GM23338 (cell line): ENCODE results near the gene BORCS8.

Experiments
- CREB1 ChIP-seq: fragments of 250-450 bp; sonication (Bioruptor Pico); IDR thresholded peaks from 2 replicates; pipeline ENCODE4 v1.5.0; 2020; ENCODE audit warnings: low read depth, mild to moderate bottlenecking, moderate library complexity
- CTCF ChIP-seq, 2 experiments: fragments of 200-600 bp in 1 of 2; sonication (generic) in 1 of 2; conservative IDR thresholded peaks; 2 replicates each; pipeline versions ENCODE4 v1.5.1 to v1.6.1; 2016 to 2017; ENCODE audit warnings: antibody characterized with exemption in 2 of 2, low read depth in 2 of 2, mild to moderate bottlenecking in 2 of 2, moderate library complexity in 1 of 2
- EZH2 ChIP-seq: fragments of 200-600 bp; sonication (generic); IDR thresholded peaks from one replicate; pipeline ENCODE4 v1.8.0; 2017; ENCODE audit warnings: antibody characterized with exemption, mild to moderate bottlenecking, low read depth; ENCODE audit not compliant: unreplicated experiment

DNA sequence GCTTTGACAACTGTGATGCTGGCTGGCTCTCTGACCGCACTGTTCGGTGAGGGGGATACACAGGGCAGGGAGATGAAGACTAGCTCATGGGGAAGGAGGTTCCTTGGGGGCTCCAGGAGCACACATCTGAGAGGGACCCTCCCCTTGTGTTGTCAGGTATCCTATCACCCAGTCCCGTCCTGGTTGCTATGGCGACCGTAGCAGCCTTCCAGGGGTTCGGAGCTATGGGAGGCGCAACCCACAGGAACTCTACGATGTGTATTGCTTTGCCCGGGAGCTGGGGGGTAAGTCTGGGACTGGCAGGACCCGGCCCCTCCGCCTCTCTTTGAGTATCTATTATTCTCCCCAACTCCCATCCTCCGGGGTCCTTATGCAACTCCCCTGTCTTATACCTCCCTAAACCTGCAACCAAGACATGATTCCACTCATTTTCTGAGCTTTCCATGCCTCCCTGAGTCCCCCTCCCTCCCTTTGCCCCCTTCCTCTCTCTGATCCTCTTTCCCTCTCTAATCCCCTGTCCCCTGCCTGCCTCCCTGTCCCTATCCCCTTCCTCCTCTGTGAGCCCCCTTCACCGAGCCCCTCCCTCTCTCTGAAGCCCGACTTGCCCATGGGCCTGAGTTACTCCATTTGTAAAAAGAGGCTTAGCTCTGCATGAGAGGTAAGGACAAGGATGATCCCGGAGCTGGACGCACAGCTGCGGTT, 32.3 kb upstream of the BORCS8 start:
- TF ChIP-seq CREB1 (CRISPR knock-in tag), result no peak
- TF ChIP-seq CTCF (conservative IDR thresholded peaks at IDR 0.05; ENCODE audit: low read depth in 2 of 2), result no peak
- no peak for TF ChIP-seq EZH2
